ENCODE data around the gene SYNJ2. TPM values are rescaled to one million over a fixed set of nuclear protein-coding genes. Genes with fewer than 3 reads are reported as not detected.
A peak's percentile ranks its signal among the peaks of the same experiment; 100 is the strongest.

Gene SYNJ2
- total RNA-seq, 1 donor from 2014 or later, result 6.5 TPM

GRCh38 chr6:158050107-158050735 lies 68.6 kb downstream of the SYNJ2 start:
- FAIRE-seq (no peak), DNase-seq (ENCODE audit: low spot score in 2 of 2) (no peak)

- DNase-seq (ENCODE audit: low spot score in 2 of 2), result no peak
- FAIRE-seq, result no peak
These were observed 69.3 kb downstream of the SYNJ2 start for GRCh38 chr6:158050955-158051354.

- FAIRE-seq, result no peak
- DNase-seq (ENCODE audit: low spot score in 2 of 2), result no peak
These were observed 70.3 kb downstream of the SYNJ2 start for GRCh38 chr6:158051968-158052367.

GRCh38 chr6:158053377-158054313 lies 72.0 kb downstream of the SYNJ2 start:
- DNase-seq (ENCODE audit: low spot score in 2 of 2), result no peak

GRCh38 chr6:158056355-158056754 lies 74.7 kb downstream of the SYNJ2 start:
- DNase-seq (ENCODE audit: low spot score in 2 of 2) (no peak), FAIRE-seq (no peak)

More at GRCh38 chr6:158053377-158054313, 72.0 kb downstream of the SYNJ2 start:
- FAIRE-seq, result no peak

- no peak for FAIRE-seq
- no peak for DNase-seq (ENCODE audit: low spot score in 2 of 2)
These were observed 75.1 kb downstream of the SYNJ2 start for GRCh38 chr6:158056804-158057203.

GRCh38 chr6:158057213-158057987 lies 75.7 kb downstream of the SYNJ2 start:
- DNase-seq (ENCODE audit: low spot score in 2 of 2) (no peak), FAIRE-seq (no peak)

GRCh38 chr6:158058171-158058651 lies 76.5 kb downstream of the SYNJ2 start:
- DNase-seq (ENCODE audit: low spot score in 2 of 2), result no peak
- FAIRE-seq, result peak; percentile 8

GRCh38 chr6:158059108-158059507 lies 77.4 kb downstream of the SYNJ2 start:
- FAIRE-seq, result no peak

GRCh38 chr6:158060455-158061360 lies 79.0 kb downstream of the SYNJ2 start:
- no peak for FAIRE-seq
- no peak for DNase-seq (ENCODE audit: low spot score in 2 of 2)

More at GRCh38 chr6:158059108-158059507, 77.4 kb downstream of the SYNJ2 start:
- no peak for DNase-seq (ENCODE audit: low spot score in 2 of 2)

- DNase-seq (ENCODE audit: low spot score in 2 of 2) (no peak), FAIRE-seq (no peak)
These were observed 79.7 kb downstream of the SYNJ2 start for GRCh38 chr6:158061361-158061708.

GRCh38 chr6:158061709-158062461 lies 80.2 kb downstream of the SYNJ2 start:
- no peak for FAIRE-seq
- DNase-seq (ENCODE audit: low spot score in 2 of 2), result no peak

- DNase-seq (ENCODE audit: low spot score in 2 of 2) (no peak), FAIRE-seq (no peak)
These were observed 82.1 kb downstream of the SYNJ2 start for GRCh38 chr6:158063736-158064135.

- FAIRE-seq (no peak), DNase-seq (ENCODE audit: low spot score in 2 of 2) (no peak)
These were observed 83.1 kb downstream of the SYNJ2 start for GRCh38 chr6:158064725-158065251.

GRCh38 chr6:158066136-158066781 lies 84.6 kb downstream of the SYNJ2 start:
- DNase-seq (ENCODE audit: low spot score in 2 of 2), result no peak
- FAIRE-seq, result no peak

GRCh38 chr6:158067436-158068015 lies 85.9 kb downstream of the SYNJ2 start:
- FAIRE-seq (no peak), DNase-seq (ENCODE audit: low spot score in 2 of 2) (no peak)

- no peak for FAIRE-seq
- no peak for DNase-seq (ENCODE audit: low spot score in 2 of 2)
These were observed 86.7 kb downstream of the SYNJ2 start for GRCh38 chr6:158068156-158068892.

Measured in frontal cortex (tissue), 4 donors.